ENCODE measurements around the gene PUM1. TPM values are rescaled to one million over a fixed set of nuclear protein-coding genes. Genes with fewer than 3 reads are reported as not detected.

The PUM1 gene
- total RNA-seq, 1 donor from 2014 or later, result 58.5 TPM

- DNase-seq (ENCODE audit: low read depth in 2 of 2), result no peak
Measured at GRCh38 chr1:30893776-30894507, 171.6 kb downstream of the PUM1 start.

DNA sequence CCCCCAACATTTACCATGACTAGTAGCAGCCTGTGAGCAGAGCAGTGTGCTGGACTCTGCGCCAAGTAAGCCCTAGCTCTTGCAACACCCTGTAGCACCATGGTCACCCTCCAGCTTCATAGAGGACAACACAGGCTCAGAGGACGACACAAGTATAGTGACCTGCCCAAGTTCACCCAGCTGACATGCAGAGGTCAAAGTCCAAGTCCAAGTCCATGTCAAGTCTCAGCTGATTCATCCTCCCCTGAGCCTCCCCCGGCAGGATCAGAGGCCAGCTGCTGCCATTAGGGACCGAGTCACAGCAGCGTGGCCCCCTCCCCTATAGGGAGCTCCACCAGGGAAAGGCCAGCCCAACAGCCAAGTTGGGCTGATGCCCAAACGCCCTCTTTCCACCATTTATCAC lies 172.8 kb downstream of the PUM1 start:
- no peak for DNase-seq (ENCODE audit: low read depth in 2 of 2)

DNA sequence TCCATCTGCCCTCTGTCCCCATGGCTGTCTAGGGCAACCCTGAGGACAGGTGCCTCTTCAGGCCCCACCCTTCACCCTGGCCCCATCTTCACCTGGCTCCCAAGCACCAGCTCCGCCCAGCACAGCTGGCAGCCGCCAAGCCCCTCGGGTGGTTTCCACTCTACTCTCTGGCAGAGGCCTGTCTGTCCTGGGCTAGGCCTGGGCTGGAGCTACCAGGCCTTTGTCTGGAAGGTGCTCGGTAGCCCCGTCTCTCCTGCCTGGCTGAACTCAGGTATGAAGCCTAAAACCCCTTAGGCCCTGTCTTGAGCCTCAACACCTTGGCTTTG lies 174.3 kb downstream of the PUM1 start:
- DNase-seq (ENCODE audit: low read depth in 2 of 2), result no peak

GRCh38 chr1:30890502-30891226 lies 174.9 kb downstream of the PUM1 start:
- no peak for DNase-seq (ENCODE audit: low read depth in 2 of 2)

DNA sequence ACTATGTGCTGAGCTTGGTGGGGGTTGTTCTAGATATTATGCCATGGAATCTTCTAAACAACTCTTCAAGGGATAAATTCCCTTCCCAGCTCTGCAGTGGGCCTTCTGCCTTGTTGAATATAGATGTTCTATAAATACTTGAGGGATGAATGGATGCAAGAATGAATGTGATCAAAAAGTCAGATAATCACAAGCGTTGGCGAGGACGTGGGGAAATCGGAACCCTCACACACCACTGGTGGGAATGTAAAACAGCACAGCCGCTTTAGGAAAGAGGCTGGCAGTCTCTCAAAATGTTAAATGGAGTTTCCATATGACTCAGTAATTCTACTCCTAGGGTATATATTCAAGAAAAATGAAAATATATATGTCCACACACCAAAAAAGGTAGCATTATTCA lies 176.0 kb downstream of the PUM1 start:
- no peak for DNase-seq (ENCODE audit: low read depth in 2 of 2)

DNA sequence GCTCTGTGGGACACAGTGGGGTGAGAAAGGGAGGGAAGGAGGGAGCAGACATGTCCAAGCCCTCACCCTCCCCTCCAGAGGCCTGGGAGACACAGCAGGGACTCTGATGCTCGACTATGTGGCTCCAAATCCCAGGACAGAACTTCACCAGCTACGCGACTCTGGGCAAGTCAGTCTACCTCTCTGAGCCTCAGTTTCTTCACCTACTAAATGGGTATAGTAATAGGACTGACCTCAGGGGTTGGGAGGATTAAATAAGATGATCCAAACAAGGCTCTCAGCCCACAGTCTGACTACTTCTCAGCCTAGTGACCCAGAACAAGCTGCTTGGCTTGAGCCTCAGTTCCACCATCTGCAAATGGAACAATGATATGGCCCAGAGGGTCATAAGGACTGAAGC lies 176.5 kb downstream of the PUM1 start:
- DNase-seq (ENCODE audit: low read depth in 2 of 2), result no peak

DNA sequence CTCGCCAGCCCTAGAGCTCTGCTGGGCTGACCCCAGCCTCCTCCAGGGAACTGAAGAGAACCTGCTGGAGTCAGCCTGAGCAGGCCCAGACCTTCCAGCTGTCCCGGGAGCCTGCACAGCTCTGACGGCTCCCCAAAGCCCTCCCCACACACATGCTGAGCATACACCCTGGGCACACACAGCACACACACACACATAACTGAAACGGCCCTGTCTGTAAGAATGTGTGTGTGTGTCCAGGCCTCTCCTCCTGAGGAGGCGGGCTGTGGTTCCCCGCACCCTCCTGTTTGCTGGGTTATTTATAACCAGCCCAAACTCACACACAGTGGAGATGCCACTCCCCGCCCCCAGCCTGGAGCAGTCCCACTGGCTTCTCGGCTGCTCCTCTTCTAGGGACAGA lies 177.1 kb downstream of the PUM1 start:
- no peak for DNase-seq (ENCODE audit: low read depth in 2 of 2)

DNA sequence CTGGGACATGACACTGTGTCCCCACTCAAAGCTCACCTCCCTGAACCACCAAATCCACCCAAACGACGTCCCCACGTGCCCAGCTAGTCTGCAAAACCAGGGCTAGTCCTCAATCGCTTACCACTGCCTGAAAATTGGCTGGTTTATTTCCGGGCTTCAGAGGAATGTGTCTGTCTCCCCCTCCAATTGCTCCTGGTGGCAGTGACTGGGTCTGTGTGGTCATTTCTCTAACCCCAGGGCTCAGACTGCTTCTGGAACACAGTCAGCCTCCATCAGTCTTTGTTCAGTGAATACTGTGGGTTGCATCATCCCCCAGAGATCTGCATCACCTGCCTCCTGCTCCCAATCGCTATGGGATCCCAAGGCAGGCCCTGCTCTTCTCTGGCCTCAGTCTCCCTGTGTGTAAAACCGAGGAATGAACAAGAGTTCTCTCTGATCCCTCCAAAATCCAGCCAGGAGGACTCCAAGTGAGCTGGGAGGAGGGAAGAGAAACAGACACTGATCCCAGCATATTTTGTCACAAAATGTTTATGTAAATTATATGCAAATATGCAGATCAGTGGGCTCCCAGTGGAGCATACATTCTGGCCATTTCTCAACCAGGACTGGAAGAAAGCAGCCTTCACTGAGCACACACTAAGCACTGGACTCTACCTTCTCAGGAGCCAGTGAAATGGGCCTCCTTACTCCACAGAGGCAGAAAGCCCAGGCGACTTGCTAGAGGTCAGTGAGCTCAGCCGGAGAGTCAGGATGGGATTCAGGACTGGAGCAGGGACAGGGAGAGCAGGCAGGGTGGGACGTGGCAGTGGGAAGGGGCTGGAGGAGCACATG lies 177.8 kb downstream of the PUM1 start:
- no peak for DNase-seq (ENCODE audit: low read depth in 2 of 2)

GRCh38 chr1:30886710-30887428 lies 178.6 kb downstream of the PUM1 start:
- no peak for DNase-seq (ENCODE audit: low read depth in 2 of 2)

- no peak for DNase-seq (ENCODE audit: low read depth in 2 of 2)
Measured at GRCh38 chr1:30885570-30886522, 179.7 kb downstream of the PUM1 start.

GRCh38 chr1:30884723-30885122 lies 180.8 kb downstream of the PUM1 start:
- DNase-seq (ENCODE audit: low read depth in 2 of 2), result no peak

DNA sequence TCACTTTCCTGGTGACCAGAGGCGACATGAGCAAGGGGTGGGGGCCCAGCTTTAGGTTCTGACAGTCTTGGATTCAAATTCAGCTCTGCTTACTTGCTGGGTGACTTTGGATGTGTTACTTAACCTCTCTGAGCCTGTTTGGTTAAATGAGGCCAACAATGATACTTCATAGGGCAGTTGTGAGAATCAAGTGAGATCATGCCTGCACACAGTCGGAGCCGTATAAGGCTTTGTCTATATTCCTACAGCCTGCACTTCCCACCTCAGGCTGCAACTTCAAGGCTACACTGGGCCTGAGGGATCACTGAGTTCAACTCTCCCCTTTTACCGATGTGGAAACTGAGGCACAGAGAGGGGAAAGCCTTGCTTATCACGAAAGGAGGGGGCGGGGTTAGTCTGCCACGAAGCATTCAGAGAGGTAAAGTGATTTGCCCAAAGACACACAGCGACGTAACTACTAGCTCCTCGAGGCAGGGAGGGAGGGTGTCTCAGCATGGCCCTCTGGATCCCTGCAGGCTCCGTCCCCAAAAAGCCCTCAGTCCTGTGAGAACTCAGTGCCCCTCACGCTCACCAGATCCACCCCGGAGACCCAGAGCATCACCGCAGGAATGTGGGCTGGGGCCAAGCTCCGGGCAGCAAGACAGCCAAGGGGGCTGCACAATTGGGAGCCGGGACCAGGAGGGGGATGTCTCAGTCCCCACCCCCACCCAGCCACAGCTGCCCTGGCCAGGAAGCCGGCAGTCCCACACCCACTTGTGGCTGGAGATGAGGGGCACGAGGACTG lies 181.9 kb downstream of the PUM1 start:
- no peak for DNase-seq (ENCODE audit: low read depth in 2 of 2)

GRCh38 chr1:30882678-30883388 lies 182.7 kb downstream of the PUM1 start:
- DNase-seq (ENCODE audit: low read depth in 2 of 2), result no peak

Other genes with a start within 250 kb of the PUM1 start
- 20.3 and 58.0 TPM in 2 replicates for gene SDC3, start 157.0 kb downstream of the PUM1 start, total RNA-seq
- gene NKAIN1, start 174.2 kb upstream of the PUM1 start, total RNA-seq, result under 0.01 TPM in 1 of 2 replicates, not detected in the other
- gene SNRNP40, start 231.1 kb upstream of the PUM1 start, total RNA-seq, result 117 and 148 TPM in 2 replicates
- 20.2 and 24.4 TPM in 2 replicates for gene ZCCHC17, start 231.3 kb upstream of the PUM1 start, total RNA-seq